Vagina (tissue), 2 donors: ENCODE data around the gene MRPL12. TPM values are rescaled to one million over a fixed set of nuclear protein-coding genes. Genes with fewer than 3 reads are reported as not detected.

Experiments
- DNase-seq, 2 donors: peaks; one replicate each; pipeline ENCODE4 v3.0.0-alpha.2; 2017; ENCODE audit errors: extremely low spot score in 2 of 2
- H3K27ac ChIP-seq: fragments of 200-600 bp; sonication (generic); one replicate; pipeline ENCODE4 v1.5.1; 2019
- H3K27me3 ChIP-seq: fragments of 200-600 bp; sonication (generic); one replicate; pipeline ENCODE4 v1.5.1; 2019
- H3K36me3 ChIP-seq, 2 donors: fragments of 200-600 bp; sonication (generic); one replicate each; pipeline ENCODE4 v1.5.1; 2017 to 2019
- H3K4me1 ChIP-seq: fragments of 200-600 bp; sonication (generic); one replicate; pipeline ENCODE4 v1.5.1; 2019
- H3K4me3 ChIP-seq, 2 donors: fragments of 200-600 bp; sonication (generic); 1 replicate in 1 of 2; 2 replicates in 1 of 2; pipeline ENCODE4 v1.5.1; 2016 to 2019
- H3K9me3 ChIP-seq: fragments of 200-600 bp; sonication (generic); one replicate; pipeline ENCODE4 v1.5.1; 2019
- CTCF ChIP-seq, 3 experiments: fragments of 450-650 bp in 2 of 3; fragments of 200-600 bp in 1 of 3; sonication (generic) in 1 of 3; IDR thresholded peaks; one replicate each; pipeline ENCODE4 v1.5.1; 2017 to 2019; ENCODE audit warnings: antibody characterized with exemption in 3 of 3, mild to moderate bottlenecking in 2 of 3, moderate library complexity in 2 of 3
- POLR2A ChIP-seq, 2 donors: fragments of 450-650 bp; IDR thresholded peaks; one replicate each; pipeline ENCODE4 v1.6.1; 2017; ENCODE audit warnings: antibody characterized with exemption in 2 of 2, mild to moderate bottlenecking in 2 of 2, moderate library complexity in 2 of 2
- POLR2AphosphoS5 ChIP-seq, 2 donors: sonication (generic); formaldehyde crosslinking; IDR thresholded peaks; one replicate each; pipeline ENCODE4 v1.9.0; 2017; ENCODE audit warnings: antibody characterized with exemption in 2 of 2, mild to moderate bottlenecking in 2 of 2, low read depth in 1 of 2; ENCODE audit not compliant: insufficient read depth in 1 of 2
- intact Hi-C: fragments of 100-400 bp; cut with DNase I; formaldehyde crosslinking; loops from one replicate; pipeline ENCODE4 v1.15.1; 2023
- total RNA-seq: library from RNA; depleted of rRNA; stranded (reverse); fragments of >200 nt; gene quantifications from one replicate; pipeline ENCODE4 v1.2.3, GENCODE V29; 2016

The MRPL12 gene
- total RNA-seq, 1 donor from 2014 or later = 77.3 TPM

DNA sequence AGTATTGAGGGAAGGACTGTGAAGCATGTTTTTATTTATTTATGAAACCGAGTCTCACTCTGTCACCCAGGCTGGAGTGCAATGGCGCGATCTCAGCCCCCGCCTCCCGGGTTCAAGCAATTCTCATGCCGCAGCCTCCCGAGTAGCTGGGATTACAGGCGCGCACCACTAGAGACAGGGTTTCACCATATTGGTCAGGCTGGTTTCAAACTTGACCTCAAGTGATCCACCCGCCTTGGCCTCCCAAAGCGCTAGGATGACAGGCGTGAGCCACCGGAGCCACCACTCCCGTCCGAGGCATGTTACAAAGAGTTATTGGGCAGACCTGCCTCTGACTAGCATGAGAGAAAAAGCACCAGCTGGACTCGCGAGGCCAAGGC is 3.1 kb downstream of the MRPL12 start:
- intact Hi-C loops = no loop called here
- H3K4me3 ChIP-seq = no peak overlapping the region
- no peaks in the 10 kb centered on the region for H3K9me3 ChIP-seq
- peaks cover 42% of the 10 kb centered on the region for H3K4me1 ChIP-seq
- H3K27ac ChIP-seq = no peak overlapping the region
- DNase-seq = no peak
- H3K36me3 ChIP-seq = peaks cover 0 to 20% of the 10 kb centered on the region in 2 donors
- no peaks in the 10 kb centered on the region for H3K27me3 ChIP-seq
- TF ChIP-seq POLR2A (IDR thresholded peaks at IDR 0.05) = no peak
- TF ChIP-seq POLR2AphosphoS5 (IDR thresholded peaks at IDR 0.05; ENCODE audit: insufficient read depth in 1 of 2, low read depth in 1 of 2) = no peak
- no peak for TF ChIP-seq CTCF (IDR thresholded peaks at IDR 0.05)

- H3K4me1 ChIP-seq = peaks cover 40% of the 10 kb centered on the region
- no peaks in the 10 kb centered on the region for H3K27me3 ChIP-seq
- H3K4me3 ChIP-seq = no peak overlapping the region
- H3K27ac ChIP-seq = no peak overlapping the region
- peaks cover 0 to 14% of the 10 kb centered on the region in 2 donors for H3K36me3 ChIP-seq
- no peak for TF ChIP-seq POLR2AphosphoS5 (IDR thresholded peaks at IDR 0.05; ENCODE audit: insufficient read depth in 1 of 2, low read depth in 1 of 2)
- TF ChIP-seq CTCF (IDR thresholded peaks at IDR 0.05) = no peak
- no peak for TF ChIP-seq POLR2A (IDR thresholded peaks at IDR 0.05)
- intact Hi-C loops = no loop called here
- DNase-seq = no peak
- H3K9me3 ChIP-seq = no peaks in the 10 kb centered on the region
These were observed 3.8 kb downstream of the MRPL12 start for GRCh38 chr17:81706757-81707624.

GRCh38 chr17:81707725-81708646 is 4.8 kb downstream of the MRPL12 start:
- DNase-seq = no peak
- H3K4me3 ChIP-seq = no peak overlapping the region
- no peak overlapping the region for H3K27ac ChIP-seq

GRCh38 chr17:81708739-81709185 is 5.6 kb downstream of the MRPL12 start:
- peaks cover 41% of the 10 kb centered on the region for H3K4me1 ChIP-seq
- TF ChIP-seq POLR2AphosphoS5 (IDR thresholded peaks at IDR 0.05; ENCODE audit: insufficient read depth in 1 of 2, low read depth in 1 of 2) (no peak), CTCF (IDR thresholded peaks at IDR 0.05) (no peak), POLR2A (IDR thresholded peaks at IDR 0.05) (no peak)

More at GRCh38 chr17:81707725-81708646, 4.8 kb downstream of the MRPL12 start:
- Histone ChIP-seq H3K4me1 (peaks cover 36% of the 10 kb centered on the region), H3K36me3 (peaks cover 0 to 14% of the 10 kb centered on the region in 2 donors), H3K9me3 (no peaks in the 10 kb centered on the region), H3K27me3 (no peaks in the 10 kb centered on the region)
- intact Hi-C loops = no loop called here
- TF ChIP-seq POLR2A (IDR thresholded peaks at IDR 0.05) = no peak
- TF ChIP-seq CTCF (IDR thresholded peaks at IDR 0.05) = no peak
- TF ChIP-seq POLR2AphosphoS5 (IDR thresholded peaks at IDR 0.05; ENCODE audit: insufficient read depth in 1 of 2, low read depth in 1 of 2) = no peak

More at GRCh38 chr17:81708739-81709185, 5.6 kb downstream of the MRPL12 start:
- intact Hi-C loops = no loop called here
- no peaks in the 10 kb centered on the region for H3K9me3 ChIP-seq
- H3K4me3 ChIP-seq = no peak overlapping the region
- H3K36me3 ChIP-seq = peaks cover 0 to 14% of the 10 kb centered on the region in 2 donors
- DNase-seq = no peak
- H3K27me3 ChIP-seq = no peaks in the 10 kb centered on the region
- H3K27ac ChIP-seq = no peak overlapping the region
